Uterus (tissue), 4 donors: ENCODE data around the gene TMEM117. TPM values are rescaled to one million over a fixed set of nuclear protein-coding genes. Genes with fewer than 3 reads are reported as not detected.

Experiments used
- DNase-seq, 2 donors: peaks; one replicate each; pipeline ENCODE4 v3.0.0-alpha.2; 2019 to 2020
- H3K27ac ChIP-seq, 2 donors: fragments of 200-600 bp; sonication (generic); 1 replicate in 1 of 2; 2 replicates in 1 of 2; pipeline ENCODE4 v1.5.1; 2016 to 2018
- H3K27me3 ChIP-seq, 2 donors: fragments of 200-600 bp; sonication (generic); one replicate each; pipeline ENCODE4 v1.5.1; 2018 to 2019; ENCODE audit warnings: control low read depth in 1 of 2
- H3K36me3 ChIP-seq, 2 donors: fragments of 200-600 bp; sonication (generic); one replicate each; pipeline ENCODE4 v1.5.1; 2019; ENCODE audit warnings: control low read depth in 1 of 2
- H3K4me1 ChIP-seq, 2 donors: fragments of 200-600 bp; sonication (generic); one replicate each; pipeline ENCODE4 v1.5.1; 2018 to 2019; ENCODE audit warnings: control low read depth in 1 of 2
- H3K4me3 ChIP-seq, 2 donors: fragments of 200-600 bp; sonication (generic); 1 replicate in 1 of 2; 2 replicates in 1 of 2; pipeline ENCODE4 v1.5.1; 2018 to 2019; ENCODE audit warnings: mild to moderate bottlenecking in 1 of 2
- H3K9me3 ChIP-seq, 2 donors: fragments of 200-600 bp; sonication (generic); one replicate each; pipeline ENCODE4 v1.5.1; 2019; ENCODE audit warnings: control low read depth in 1 of 2
- CTCF ChIP-seq, 4 experiments: fragments of 200-600 bp in 2 of 4; fragments of 450-650 bp in 2 of 4; sonication (generic) in 2 of 4; IDR thresholded peaks; one replicate each; pipeline ENCODE4 v1.5.1; 2016 to 2019; ENCODE audit warnings: antibody characterized with exemption in 4 of 4, mild to moderate bottlenecking in 2 of 4, moderate library complexity in 1 of 4
- POLR2A ChIP-seq, 2 donors: fragments of 450-650 bp; IDR thresholded peaks; one replicate each; pipeline ENCODE4 v1.6.1; 2016; ENCODE audit warnings: antibody characterized with exemption in 2 of 2, mild to moderate bottlenecking in 1 of 2, moderate library complexity in 1 of 2
- intact Hi-C: fragments of 100-400 bp; cut with DNase I; formaldehyde crosslinking; loops from one replicate; pipeline ENCODE4 v1.15.1; 2023; ENCODE audit warnings: low total_unique reads
- total RNA-seq, 4 donors: library from RNA; depleted of rRNA in 3 of 4; stranded (reverse); fragments of >200 nt in 3 of 4; gene quantifications; one replicate each; pipeline versions ENCODE4 v1.1.0 to v1.2.4, GENCODE V29; 2014 to 2023
- donor health status: DM: yes; HTN: yes; CAD: no.

Gene TMEM117
- total RNA-seq, 4 donors from 2014 or later: 1.0 to 34.4 (median 6.1) TPM

GRCh38 chr12:44285321-44285960 is 449.6 kb downstream of the TMEM117 start:
- DNase-seq: no peak
- no peaks in the 10 kb centered on the region for H3K36me3 ChIP-seq
- no peaks in the 10 kb centered on the region for H3K9me3 ChIP-seq
- H3K27me3 ChIP-seq: no peaks in the 10 kb centered on the region
- no peaks in the 10 kb centered on the region for H3K4me1 ChIP-seq
- TF ChIP-seq CTCF (IDR thresholded peaks at IDR 0.05): no peak
- no peak overlapping the region for H3K4me3 ChIP-seq
- intact Hi-C loops: no loop called here
- no peak overlapping the region for H3K27ac ChIP-seq

GRCh38 chr12:44286336-44286735 is 450.5 kb downstream of the TMEM117 start:
- Histone ChIP-seq H3K9me3 (no peaks in the 10 kb centered on the region), H3K4me3 (no peak overlapping the region), H3K27me3 (no peaks in the 10 kb centered on the region), H3K4me1 (no peaks in the 10 kb centered on the region), H3K27ac (no peak overlapping the region), H3K36me3 (no peaks in the 10 kb centered on the region)
- TF ChIP-seq CTCF (IDR thresholded peaks at IDR 0.05) (no peak), POLR2A (IDR thresholded peaks at IDR 0.05) (no peak)
- DNase-seq: no peak
- intact Hi-C loops: no loop called here

GRCh38 chr12:44286821-44287505 is 451.1 kb downstream of the TMEM117 start:
- no peaks in the 10 kb centered on the region for H3K27me3 ChIP-seq
- H3K27ac ChIP-seq: no peak overlapping the region
- H3K4me3 ChIP-seq: no peak overlapping the region
- no peaks in the 10 kb centered on the region for H3K36me3 ChIP-seq
- DNase-seq: no peak
- no peaks in the 10 kb centered on the region for H3K4me1 ChIP-seq
- H3K9me3 ChIP-seq: no peaks in the 10 kb centered on the region
- intact Hi-C loops: no loop called here
- TF ChIP-seq POLR2A (IDR thresholded peaks at IDR 0.05) (no peak), CTCF (IDR thresholded peaks at IDR 0.05) (no peak)

GRCh38 chr12:44287545-44287944 is 451.7 kb downstream of the TMEM117 start:
- Histone ChIP-seq H3K9me3 (no peaks in the 10 kb centered on the region), H3K27ac (no peak overlapping the region), H3K36me3 (no peaks in the 10 kb centered on the region), H3K4me3 (no peak overlapping the region), H3K4me1 (no peaks in the 10 kb centered on the region), H3K27me3 (no peaks in the 10 kb centered on the region)
- intact Hi-C loops: no loop called here
- DNase-seq: no peak
- no peak for TF ChIP-seq POLR2A (IDR thresholded peaks at IDR 0.05)
- no peak for TF ChIP-seq CTCF (IDR thresholded peaks at IDR 0.05)

GRCh38 chr12:44294649-44295048 is 458.8 kb downstream of the TMEM117 start:
- Histone ChIP-seq H3K4me1 (no peaks in the 10 kb centered on the region), H3K36me3 (peaks cover 0 to 4% of the 10 kb centered on the region in 2 donors), H3K27ac (no peak overlapping the region), H3K27me3 (no peaks in the 10 kb centered on the region), H3K9me3 (peaks cover 0 to 12% of the 10 kb centered on the region in 2 donors), H3K4me3 (no peak overlapping the region)
- TF ChIP-seq POLR2A (IDR thresholded peaks at IDR 0.05): no peak
- TF ChIP-seq CTCF (IDR thresholded peaks at IDR 0.05): no peak
- intact Hi-C loops: no loop called here
- no peak for DNase-seq
